LoVo (cell line): ENCODE results near the gene CCN5.

Experiments
- DNase-seq: peaks from one replicate; pipeline ENCODE4 v3.0.0-alpha.2; 2016; ENCODE audit warnings: low spot score

The CCN5 gene

GRCh38 chr20:44716309-44717106 is 1.3 kb downstream of the CCN5 start:
- no peak for DNase-seq

DNA sequence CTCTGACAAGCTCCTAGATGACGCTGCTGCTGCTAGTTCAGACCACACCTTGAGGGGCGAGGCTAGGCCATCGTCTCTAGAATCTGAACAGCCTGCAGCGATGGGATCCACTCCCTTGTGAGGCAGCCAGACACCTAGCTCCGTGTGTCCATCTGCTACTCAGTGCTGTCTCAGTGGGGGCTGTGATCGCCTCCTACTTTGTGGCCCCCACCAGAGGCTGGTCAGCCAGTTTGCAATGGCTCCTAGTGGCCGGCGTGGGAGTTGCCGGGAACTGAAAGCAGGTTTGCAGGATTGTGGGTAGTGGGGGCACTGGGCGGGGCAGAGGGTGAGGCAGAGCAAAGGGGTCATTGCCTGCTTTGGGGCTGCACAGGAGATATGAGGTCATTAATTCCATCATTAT is 2.8 kb downstream of the CCN5 start:
- no peak for DNase-seq

GRCh38 chr20:44719841-44720240 is 4.7 kb downstream of the CCN5 start:
- no peak for DNase-seq

DNA sequence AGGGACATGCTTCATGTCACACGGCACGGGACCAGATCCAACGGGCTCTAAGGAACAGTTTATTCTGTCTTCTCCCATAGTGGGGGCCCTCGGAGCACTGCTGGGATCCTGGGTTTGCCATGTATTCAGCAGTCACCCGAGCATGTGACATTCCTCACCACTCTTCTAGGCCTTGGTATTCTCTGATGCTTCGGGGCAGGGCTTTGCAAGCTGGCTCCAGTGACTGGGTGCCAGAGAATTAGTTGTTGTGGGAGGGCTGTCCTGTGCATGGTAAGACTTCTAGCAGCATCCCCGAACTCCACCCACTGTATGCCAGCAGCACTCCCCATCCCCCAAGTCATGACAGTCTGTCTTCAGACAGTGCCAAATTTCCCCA is 5.4 kb downstream of the CCN5 start:
- peak; percentile 31 for DNase-seq

GRCh38 chr20:44720997-44721784 is 6.0 kb downstream of the CCN5 start:
- DNase-seq = peak; percentile 61

DNA sequence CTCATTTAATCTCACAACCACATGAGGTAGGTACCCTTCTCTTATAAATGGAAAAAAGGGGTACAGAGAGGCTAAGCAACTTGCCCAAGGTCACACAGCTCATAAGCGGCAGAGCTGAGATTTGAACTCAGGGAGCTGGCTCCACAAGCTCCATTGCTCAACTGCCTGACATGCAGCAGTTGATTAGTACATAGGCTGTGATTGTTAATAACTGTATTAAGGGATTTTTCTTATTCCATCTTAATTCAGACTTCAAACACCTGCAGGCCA is 6.6 kb downstream of the CCN5 start:
- DNase-seq = no peak

- no peak for DNase-seq
Measured at GRCh38 chr20:44722990-44723389, 7.8 kb downstream of the CCN5 start.

DNA sequence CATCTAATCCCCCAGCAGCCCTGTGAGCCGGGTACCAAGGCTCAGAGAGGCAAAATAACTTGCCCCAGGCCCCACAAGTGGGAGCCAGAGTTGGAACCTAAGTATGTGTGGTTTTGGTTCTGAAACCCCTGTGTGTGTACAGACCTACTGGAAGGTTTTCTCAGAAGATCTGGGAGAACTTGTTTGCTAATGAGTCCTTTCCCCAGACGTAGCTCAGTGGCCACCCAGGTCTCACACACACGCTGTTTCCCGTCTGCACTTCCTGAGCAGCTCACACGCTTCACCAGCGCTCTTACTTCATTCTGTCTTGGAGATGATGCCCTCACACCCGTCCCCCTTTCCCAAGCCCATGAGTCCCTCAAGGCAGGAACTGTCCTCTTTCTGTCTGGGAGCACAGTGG is 8.2 kb downstream of the CCN5 start:
- no peak for DNase-seq

- no peak for DNase-seq
Measured at GRCh38 chr20:44723798-44724362, 8.7 kb downstream of the CCN5 start.

DNA sequence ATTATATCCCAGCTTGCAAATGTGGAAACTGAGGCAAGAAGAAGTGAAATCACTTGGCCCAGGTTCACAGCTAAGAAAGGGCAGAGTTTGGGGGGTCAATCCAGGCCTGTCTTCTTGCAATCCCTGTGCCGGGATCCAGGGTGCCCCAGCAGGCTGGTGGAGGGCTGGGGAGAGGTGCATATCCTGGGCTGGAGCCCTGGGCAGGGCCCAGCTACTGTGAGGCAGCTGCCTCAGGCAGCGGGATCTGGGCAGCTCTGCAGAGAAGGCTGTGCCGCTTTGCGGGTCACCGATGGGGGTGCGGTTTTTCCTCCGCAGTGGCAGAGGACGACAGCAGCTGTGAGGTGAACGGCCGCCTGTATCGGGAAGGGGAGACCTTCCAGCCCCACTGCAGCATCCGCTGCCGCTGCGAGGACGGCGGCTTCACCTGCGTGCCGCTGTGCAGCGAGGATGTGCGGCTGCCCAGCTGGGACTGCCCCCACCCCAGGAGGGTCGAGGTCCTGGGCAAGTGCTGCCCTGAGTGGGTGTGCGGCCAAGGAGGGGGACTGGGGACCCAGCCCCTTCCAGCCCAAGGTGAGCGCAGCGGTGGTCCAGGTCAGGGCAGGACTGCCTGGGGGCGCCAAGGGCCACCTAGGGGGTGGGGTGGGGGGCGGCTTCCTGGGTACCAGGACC is 9.4 kb downstream of the CCN5 start:
- no peak for DNase-seq

GRCh38 chr20:44725837-44726236 is 10.7 kb downstream of the CCN5 start:
- DNase-seq = no peak

- DNase-seq = no peak
Measured at GRCh38 chr20:44727039-44727438, 11.9 kb downstream of the CCN5 start.

- no peak for DNase-seq
Measured at GRCh38 chr20:44727651-44728050, 12.5 kb downstream of the CCN5 start.

DNA sequence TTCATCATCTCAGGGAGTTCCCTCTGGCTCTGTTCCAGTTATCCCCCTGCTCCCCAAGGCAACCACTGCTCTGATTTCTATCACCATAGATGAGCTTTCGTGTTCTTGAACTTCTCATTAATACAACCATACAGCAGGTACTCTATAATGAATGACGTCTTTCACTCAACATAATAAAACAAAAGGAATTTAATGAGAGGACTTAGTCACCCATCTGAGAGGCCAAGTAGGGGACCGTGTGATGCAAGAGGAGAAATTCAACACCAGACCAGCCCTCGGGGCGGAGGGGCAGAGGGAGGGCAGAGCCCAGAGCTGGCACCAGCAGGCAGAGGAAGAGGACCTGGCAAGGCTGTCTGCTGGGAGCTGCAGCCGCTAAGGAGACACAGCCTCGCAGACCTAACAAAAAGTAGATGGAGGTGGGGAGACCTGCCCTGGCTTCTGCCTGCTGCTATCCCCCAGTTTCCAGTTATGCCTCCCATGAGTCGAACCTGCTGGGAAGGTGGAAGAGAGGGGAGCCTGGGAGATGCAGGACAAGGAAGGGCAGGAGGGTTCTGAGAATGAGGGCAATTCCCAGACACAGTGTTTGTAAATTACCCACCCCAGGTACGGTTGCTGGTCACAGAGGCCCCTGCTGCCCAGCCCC is 13.8 kb downstream of the CCN5 start:
- peak; percentile 90 for DNase-seq

DNA sequence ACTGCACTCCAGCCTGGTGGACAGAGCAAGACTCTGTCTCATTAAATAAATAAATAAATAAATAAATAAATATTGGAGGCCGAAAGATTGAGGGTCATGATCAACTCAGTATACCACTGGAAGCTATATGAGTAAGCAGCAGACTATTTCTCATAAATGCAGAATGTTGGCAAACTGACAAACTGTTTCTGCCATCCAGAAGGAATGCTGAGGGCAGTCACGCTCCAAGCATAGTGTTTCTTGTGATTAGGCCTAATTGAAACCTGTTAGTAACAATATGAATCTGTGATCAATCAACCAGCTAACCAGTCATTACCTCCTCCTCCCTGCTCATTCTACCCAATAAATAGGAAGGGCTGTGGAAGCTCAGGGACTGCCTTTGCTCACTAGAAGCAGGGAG is 15.3 kb downstream of the CCN5 start:
- peak; percentile 67 for DNase-seq

GRCh38 chr20:44731657-44732056 is 16.5 kb downstream of the CCN5 start:
- no peak for DNase-seq

DNA sequence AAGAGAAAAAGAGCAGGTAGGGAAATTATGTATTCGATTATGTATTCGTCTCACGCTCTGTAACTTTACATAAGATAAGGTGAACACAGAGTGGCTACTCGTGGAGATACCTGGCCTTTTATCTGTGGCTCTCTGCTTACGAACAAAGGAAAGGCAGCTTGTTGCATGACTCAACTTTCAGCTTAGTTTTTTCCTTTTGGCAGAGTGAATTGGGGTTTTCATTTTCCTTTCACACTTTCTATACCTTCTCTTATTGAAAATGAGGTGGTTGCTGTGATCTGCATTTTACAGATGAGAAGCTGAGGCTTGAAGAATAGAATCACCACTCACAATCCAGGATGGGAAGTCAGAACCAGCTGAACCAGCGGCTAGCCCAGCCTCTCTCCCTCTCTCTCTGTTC is 17.2 kb downstream of the CCN5 start:
- DNase-seq = no peak

GRCh38 chr20:44733341-44734069 is 18.3 kb downstream of the CCN5 start:
- DNase-seq = peak; percentile 55

DNA sequence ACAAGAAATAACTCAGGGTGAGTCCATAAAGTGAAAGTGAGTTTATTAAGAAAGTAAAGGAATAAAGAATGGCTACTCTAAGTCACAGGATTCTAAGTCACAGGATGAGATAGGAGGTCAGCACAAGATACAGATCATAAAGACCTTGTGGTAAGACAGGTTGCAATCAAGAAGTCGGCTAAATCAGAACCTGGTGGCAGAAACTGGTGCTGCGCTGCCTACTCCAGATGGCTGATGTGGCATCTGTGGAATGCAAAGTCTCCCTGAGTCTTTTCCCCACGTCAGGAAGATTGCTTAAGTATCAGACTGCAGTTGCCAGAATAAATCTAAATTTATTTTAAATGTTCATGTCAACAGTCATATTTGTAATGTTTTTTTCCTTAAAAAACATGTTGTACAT is 19.8 kb downstream of the CCN5 start:
- peak; percentile 48 for DNase-seq

GRCh38 chr20:44735816-44736169 is 20.6 kb downstream of the CCN5 start:
- no peak for DNase-seq

- DNase-seq = peak; percentile 30
Measured at GRCh38 chr20:44736170-44737021, 21.2 kb downstream of the CCN5 start.
